Activated CD4-positive, alpha-beta T cell treated with anti-CD3 and anti-CD28 coated beads for 24 hours (primary cell): ENCODE results near the gene STAB1.

ENCODE experiments used
- DNase-seq, 2 donors: peaks; one replicate each; pipeline ENCODE4 v3.0.0-alpha.2; 2020; ENCODE audit warnings: low read depth in 2 of 2

The STAB1 gene

DNA sequence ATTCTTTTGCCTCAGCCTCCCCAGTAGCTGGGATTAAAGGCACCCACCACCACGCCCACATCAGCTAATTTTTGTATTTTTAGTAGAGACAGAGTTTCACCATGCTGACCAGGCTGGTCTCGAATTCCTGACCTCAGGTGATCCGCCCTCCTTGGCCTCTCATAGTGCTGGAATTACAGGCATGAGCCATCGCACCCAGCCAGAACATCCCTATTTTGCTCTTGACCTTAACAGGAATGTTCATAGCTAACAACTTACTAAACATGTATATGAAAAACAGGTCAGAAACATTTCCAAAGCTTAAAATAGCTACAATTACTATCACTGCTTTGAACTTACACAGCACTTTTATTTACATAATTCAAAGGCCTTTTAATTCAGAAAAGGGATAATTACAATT is 74.9 kb downstream of the STAB1 start:
- no peak for DNase-seq

DNA sequence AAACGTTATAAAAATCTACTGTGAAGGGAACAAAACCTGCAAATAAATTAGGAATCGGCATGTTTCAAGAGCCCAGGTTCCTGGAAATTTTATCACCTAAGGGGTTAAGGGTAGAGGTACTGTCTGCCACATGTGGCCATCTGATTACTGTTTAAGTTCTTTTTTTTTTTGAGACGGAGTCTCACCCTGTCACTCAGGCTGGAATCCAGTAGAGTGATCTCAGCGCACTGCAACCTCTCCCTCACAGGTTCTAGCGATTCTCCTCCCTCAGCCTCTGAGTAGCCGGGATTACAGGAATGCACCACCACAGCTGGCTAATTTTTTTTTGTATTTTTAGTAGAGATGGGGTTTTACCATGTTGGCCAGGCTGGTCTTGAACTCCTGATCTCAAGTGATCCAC is 77.1 kb downstream of the STAB1 start:
- no peak for DNase-seq
